Activated naive CD4-positive, alpha-beta T cell (primary cell): ENCODE results near the gene MROH9.
"Not testable (repeated sequence)": the region's sequence is repeated elsewhere in the genome, so short reads cannot be mapped to it uniquely, and the experiment has no call there.

Experiments used
- DNase-seq, 4 experiments: peaks; one replicate each; lab custom pipeline; 2025; lab: John Stamatoyannopoulos, UW

The MROH9 gene, protein sequence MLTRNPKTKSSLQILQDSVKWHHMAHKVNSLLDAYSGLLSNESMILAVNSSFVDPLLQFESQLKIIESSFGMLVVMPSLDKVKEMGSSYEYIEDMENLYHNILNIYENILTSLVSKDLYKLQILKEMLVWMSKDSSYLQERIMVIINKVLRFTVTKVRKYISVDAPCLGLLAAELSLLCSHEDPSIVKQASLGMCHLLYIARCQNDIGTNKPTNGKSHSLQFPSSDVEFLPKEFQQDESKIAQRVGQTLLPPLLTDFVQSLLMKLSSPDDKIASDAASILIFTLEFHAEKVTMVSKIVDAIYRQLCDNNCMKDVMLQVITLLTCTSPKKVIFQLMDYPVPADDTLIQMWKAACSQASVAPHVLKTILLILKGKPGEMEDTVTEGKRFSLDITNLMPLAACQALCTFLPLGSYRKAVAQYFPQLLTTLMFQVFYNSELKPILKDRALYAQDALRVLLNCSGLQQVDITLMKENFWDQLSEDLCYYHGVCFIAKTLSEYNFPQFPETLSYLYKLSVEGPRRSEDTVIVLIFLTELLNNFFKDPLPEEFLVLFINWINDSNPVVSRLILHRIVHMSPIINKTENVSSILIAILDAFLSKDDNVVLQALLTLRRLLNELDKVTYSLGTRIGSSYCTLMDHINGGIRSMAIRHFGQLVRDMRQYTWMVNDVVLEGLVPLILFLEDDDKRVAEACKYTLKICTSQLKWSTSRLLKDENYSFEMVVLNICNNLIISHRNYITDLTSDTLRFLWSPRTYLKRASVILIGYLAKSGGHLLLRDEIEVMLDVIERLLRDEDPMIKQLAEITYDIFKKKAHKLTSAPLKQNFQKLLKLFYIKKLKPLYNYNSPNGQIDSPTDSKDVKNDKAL

DNA sequence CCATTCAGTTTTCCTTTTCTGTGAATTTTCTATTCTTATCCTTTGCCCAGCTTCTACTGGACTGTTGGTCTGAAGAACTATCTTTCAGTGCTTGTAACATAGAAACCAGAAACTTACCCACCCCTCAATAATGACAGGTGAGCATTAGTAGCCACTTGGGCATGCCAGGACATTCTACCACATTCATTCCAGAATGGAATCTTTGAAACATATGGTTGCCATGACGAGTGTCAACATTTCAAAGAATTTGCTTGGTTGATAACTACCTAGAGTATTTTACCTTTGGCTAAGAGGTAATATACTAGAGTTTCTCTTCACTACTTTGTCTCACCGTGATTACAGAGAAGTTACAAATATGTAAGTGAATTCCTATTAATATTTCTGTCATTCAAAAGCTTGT is at the start of gene MROH9:
MROH9 (plus strand) TSS at position 304 of the 400 bp plus-strand sequence. CDS start 10,023 bp downstream, outside the sequence.
- no peak for DNase-seq

DNA sequence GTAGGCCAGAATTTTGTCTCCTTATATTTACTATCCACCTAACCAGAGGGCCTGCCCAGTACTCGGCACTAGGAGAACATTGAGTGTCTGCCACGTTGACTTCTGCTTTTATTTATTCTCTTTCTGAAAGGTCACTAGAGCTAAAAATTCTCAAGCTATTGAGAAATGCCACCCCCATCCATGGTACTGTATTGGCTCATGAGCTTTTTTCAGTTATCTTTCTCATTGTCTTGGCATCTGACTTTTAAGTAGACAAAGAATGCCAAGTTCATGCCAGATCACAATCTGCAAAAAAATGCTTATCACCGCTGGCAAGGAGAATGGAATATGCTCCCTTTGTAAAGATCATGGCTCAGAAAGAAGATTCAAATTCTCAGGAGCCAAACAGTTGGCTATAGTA is 49.8 kb upstream of the MROH9 start:
- no peak for DNase-seq

- no peak for DNase-seq
These were observed 48.9 kb upstream of the MROH9 start for GRCh38 chr1:170886460-170886859.

DNA sequence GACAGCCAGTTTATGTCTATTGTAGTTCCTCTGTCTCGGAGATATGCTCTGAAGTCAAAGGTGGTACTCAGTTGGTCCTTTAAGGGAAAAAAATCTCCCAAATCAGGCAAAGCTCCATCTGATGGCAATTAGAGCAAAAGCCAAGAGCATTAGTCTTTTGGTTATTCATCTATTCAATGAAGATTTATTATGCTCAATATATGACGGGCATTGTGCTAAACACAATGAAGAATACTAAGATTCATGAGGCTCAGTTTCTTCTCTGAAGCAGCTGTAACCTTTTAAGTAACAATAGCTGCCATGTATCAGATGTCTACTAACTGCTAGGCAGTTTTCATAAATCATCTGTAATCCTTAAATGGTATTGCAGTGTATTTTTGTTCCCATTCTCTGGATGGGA is 47.6 kb upstream of the MROH9 start:
- no peak for DNase-seq

DNA sequence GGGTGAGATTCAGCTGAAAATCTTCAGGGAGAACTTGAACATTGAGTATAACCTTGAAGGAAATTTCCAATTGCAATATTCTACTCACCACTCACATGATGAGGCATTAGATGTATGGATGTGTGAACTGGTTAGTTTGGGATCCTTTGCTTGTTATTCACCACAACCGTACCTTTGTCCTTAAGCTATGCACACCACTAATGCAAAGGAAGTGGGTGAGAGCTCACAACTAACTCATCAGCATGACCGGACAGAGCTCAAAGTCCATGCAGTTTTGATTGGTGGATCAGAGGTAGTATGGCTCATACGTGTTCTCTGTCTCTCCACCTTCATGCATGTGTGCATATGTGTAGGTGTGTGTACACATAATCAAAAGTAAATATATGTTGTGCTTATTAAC is 43.5 kb upstream of the MROH9 start:
- DNase-seq: no peak

GRCh38 chr1:170893655-170894297 is 41.6 kb upstream of the MROH9 start:
- no peak for DNase-seq

DNA sequence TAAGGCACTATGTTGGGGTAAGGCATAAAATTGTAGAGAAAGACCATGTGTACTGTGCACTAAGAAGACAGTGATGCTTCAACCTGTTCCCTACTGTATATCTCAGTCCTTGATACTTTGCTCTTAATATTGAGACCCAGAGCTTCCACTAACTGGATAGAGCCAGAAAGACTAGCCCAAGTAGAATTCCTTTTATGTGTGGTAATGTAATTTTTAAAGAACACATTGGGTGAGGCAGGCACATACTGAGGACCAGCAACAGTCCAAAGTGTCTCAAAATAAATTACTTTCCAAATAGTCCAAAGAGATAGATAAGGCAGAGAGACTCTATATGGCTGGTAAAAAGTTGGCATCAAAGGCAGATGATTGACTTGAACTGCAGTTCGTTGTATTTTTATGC is 31.4 kb upstream of the MROH9 start:
- no peak for DNase-seq

- DNase-seq: no peak
These were observed 26.4 kb upstream of the MROH9 start for GRCh38 chr1:170908942-170909341.

- DNase-seq: no peak
These were observed 25.1 kb upstream of the MROH9 start for GRCh38 chr1:170910273-170910672.

DNA sequence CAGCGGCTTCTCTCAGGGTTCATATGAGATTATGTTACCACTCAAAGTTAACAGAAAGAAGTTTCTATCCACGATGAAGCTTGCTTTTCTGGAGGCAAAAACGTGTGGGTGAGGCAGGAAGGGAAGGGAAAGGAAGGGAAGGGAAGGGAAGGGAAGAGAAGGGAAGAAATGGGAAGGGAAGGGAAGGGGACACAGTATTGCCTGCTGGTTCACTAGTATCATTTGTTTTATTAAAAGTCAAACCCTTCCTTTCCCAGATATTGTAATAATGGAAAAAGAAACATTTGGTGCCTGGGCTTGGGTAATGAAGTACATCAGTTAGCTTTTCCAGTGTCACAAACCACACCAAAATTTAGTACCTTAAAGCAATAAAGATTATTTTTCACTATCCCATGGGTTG is 18.0 kb upstream of the MROH9 start:
- DNase-seq: no peak

DNA sequence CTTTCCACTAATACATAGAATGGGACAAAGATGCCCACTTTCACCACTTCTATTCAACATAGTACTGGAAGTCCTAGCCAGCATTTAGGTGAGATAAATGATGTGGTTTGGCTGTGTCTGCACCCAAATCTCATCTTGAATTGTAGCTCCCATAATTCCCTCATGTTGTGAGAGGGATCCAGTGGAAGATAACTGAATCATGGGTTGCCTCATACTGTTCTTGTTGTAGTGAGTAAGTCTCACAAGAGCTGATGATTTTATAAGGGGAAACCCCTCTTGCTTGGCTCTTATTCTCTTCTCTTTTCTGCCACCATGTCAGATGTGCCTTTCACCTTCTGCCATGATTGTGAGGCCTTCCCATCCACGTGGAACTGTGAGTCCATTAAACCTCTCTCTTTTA is 10.7 kb upstream of the MROH9 start:
- not testable (repeated sequence) for DNase-seq

- DNase-seq: no peak
These were observed 7.1 kb upstream of the MROH9 start for GRCh38 chr1:170927955-170928840.

GRCh38 chr1:170929412-170929834 is 5.9 kb upstream of the MROH9 start:
- no peak for DNase-seq

- DNase-seq: no peak
These were observed 5.3 kb upstream of the MROH9 start for GRCh38 chr1:170929835-170930554.

- DNase-seq: no peak
These were observed 3.7 kb upstream of the MROH9 start for GRCh38 chr1:170931650-170932049.

GRCh38 chr1:170932236-170932635 is 3.1 kb upstream of the MROH9 start:
- no peak for DNase-seq

DNA sequence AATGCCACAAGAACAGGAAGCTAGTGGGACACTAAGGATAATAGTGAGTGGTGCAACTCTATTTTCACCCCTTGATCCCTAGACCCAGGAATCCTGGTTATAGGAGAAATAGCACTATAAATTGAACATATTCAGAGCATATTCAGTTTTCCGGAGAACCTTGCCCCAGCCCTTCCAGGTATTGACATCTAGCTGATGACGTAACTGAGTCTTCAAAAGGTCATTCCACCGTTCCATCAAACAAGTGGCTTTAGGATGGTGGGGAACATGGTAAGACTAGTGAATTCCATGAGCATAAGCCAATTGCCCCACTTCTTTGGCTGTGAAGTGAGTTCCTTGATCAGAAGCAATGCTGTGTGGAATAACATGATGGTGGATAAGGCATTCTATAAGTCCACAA is 2.9 kb downstream of the MROH9 start:
- no peak for DNase-seq

DNA sequence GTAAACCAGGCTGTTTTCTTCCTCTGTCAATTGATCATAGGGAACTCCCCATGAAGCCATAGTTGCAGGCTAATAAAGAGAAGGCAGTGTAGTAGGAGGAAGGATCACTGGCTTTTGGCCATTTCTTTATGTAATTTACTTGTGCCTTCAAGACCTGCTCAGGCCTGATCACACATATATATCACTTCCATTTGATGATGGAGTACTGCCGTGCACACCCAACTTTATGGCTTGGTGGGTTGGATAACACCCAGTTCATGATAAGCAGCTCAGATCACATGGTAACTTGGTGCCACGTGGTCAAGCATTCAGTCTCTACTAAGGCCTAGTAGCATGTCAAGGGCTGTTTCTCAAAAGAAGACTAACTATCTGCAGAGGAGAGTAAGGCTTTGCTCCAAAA is 4.1 kb downstream of the MROH9 start:
- DNase-seq: no peak

- not testable (repeated sequence) for DNase-seq
These were observed 16.4 kb downstream of the MROH9 start for GRCh38 chr1:170951744-170952143.

DNA sequence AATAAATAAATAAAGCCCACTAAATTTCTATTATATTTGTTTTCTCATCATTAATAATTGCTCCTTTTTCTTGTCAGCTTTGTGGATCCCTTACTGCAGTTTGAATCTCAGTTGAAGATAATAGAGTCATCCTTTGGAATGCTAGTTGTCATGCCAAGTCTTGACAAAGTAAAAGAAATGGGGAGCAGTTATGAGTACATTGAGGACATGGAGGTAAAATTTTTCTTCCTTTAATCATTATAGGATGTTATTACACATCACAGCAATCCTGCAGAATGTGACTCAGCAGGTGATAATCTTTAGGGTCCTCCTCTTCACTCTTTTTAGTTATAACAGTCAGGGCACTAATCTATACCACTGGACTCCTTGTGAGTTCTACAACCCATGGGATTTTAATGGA is 24.1 kb downstream of the MROH9 start:
- DNase-seq: no peak

- DNase-seq: no peak
These were observed 29.2 kb downstream of the MROH9 start for GRCh38 chr1:170964506-170964905.
